Aorta (tissue), 5 donors: Measurements from ENCODE around the gene AMBP. TPM values are rescaled to one million over a fixed set of nuclear protein-coding genes. Genes with fewer than 3 reads are reported as not detected.

ENCODE experiments used
- ATAC-seq: fragments of 200-7000 bp; cut with Tn5 transposase; one replicate; pipeline ENCODE4 v1.9.1; 2022; ENCODE audit warnings: moderate library complexity; ENCODE audit not compliant: low FRiP score
- DNase-seq, 2 donors: peaks; one replicate each; pipeline ENCODE4 v3.0.0-alpha.2; 2020
- H3K27ac ChIP-seq, 2 donors: one replicate each; pipeline ENCODE4 v1.5.1; 2013; ENCODE audit warnings: low read length in 2 of 2, mild to moderate bottlenecking in 2 of 2, moderate library complexity in 2 of 2, control low read depth in 1 of 2, inconsistent platforms in 1 of 2, low read depth in 1 of 2
- H3K27me3 ChIP-seq, 2 donors: one replicate each; pipeline ENCODE4 v1.6.1; 2013; ENCODE audit warnings: control low read depth in 1 of 2, low read length in 1 of 2, mild to moderate bottlenecking in 1 of 2, moderate library complexity in 1 of 2; ENCODE audit not compliant: insufficient read depth in 2 of 2, control insufficient read depth in 1 of 2
- H3K36me3 ChIP-seq, 2 donors: one replicate each; pipeline ENCODE4 v1.6.1; 2013; ENCODE audit warnings: control low read depth in 1 of 2, low read length in 1 of 2, mild to moderate bottlenecking in 1 of 2; ENCODE audit not compliant: insufficient read depth in 2 of 2, control insufficient read depth in 1 of 2
- H3K4me1 ChIP-seq, 2 donors: one replicate each; pipeline ENCODE4 v1.6.1; 2013; ENCODE audit warnings: low read length in 2 of 2, control low read depth in 1 of 2, mild to moderate bottlenecking in 1 of 2, moderate library complexity in 1 of 2; ENCODE audit not compliant: insufficient read depth in 2 of 2, control insufficient read depth in 1 of 2
- H3K4me3 ChIP-seq, 2 donors: one replicate each; pipeline ENCODE4 v1.5.1; 2013; ENCODE audit warnings: low read length in 2 of 2, control low read depth in 1 of 2, mild to moderate bottlenecking in 1 of 2
- H3K9me3 ChIP-seq: one replicate; pipeline ENCODE4 v1.6.1; 2013; ENCODE audit warnings: mild to moderate bottlenecking, low read length; ENCODE audit not compliant: control insufficient read depth
- WGBS, 2 donors: extraction: QIAGEN DNeasy Blood & Tissue Kit; methylation state at CpG; one replicate each; pipeline ENCODE4 v1.1.7; 2013; 5-methylcytosine and 5-hydroxymethylcytosine counted together
- intact Hi-C, 2 donors: fragments of 100-400 bp; cut with DNase I; formaldehyde crosslinking; loops; one replicate each; pipeline versions ENCODE4 v1.14.2 to v1.15.0; 2022
- polyA plus RNA-seq, 2 donors: library from polyadenylated mRNA; stranded (reverse); fragments of 200-250 nt; gene quantifications; one replicate each; pipeline ENCODE4 v1.2.3, GENCODE V29; 2013
- total RNA-seq, 2 donors: library from RNA; stranded (reverse); fragmentation: NEBNext Ultra II Directional; extraction: Animal tissue kit (Norgen Biotek cat#: 25700); gene quantifications; one replicate each; pipeline ENCODE4 v1.2.1, GENCODE V29; 2021
- donor health status: healthy with polysubstance abuse.
- donor health status: Bipolar disorder and iron deficiency.
- donor health status: DM: no; HTN: no; CAD: no.
- donor health status: DM: no; HTN: no; CAD: no.
- donor health status: DM: yes; HTN: yes; CAD: no.

AMBP gene
- total and polyA plus RNA-seq, 4 donors, result 0.50 TPM; not detected in 3

GRCh38 chr9:114051706-114052105 lies 26.4 kb downstream of the AMBP start:
- intact Hi-C loops, result no loop called here
- WGBS, 2 donors, result 83 to 88% methylated on average over 7 of the region's 7 CpGs
- Histone ChIP-seq H3K4me1 (no peaks in the 10 kb centered on the region), H3K36me3 (peaks cover 0 to 6% of the 10 kb centered on the region in 2 donors), H3K27me3 (no peaks in the 10 kb centered on the region), H3K9me3 (no peaks in the 10 kb centered on the region), H3K27ac (no peak overlapping the region), H3K4me3 (no peak overlapping the region)
- DNase-seq (peak in 1 of 2 donors; percentile 38), ATAC-seq (no peak)

GRCh38 chr9:114051281-114051680 lies 26.8 kb downstream of the AMBP start:
- peak in 1 of 2 donors; percentile 63 for DNase-seq
- no peak overlapping the region for H3K4me3 ChIP-seq
- no peaks in the 10 kb centered on the region for H3K9me3 ChIP-seq
- H3K27ac ChIP-seq, result no peak overlapping the region
- ATAC-seq, result no peak
- no peaks in the 10 kb centered on the region for H3K4me1 ChIP-seq
- no peaks in the 10 kb centered on the region for H3K27me3 ChIP-seq
- 93 to 96% methylated on average over 15 of the region's 15 CpGs for WGBS, 2 donors
- intact Hi-C loops, result no loop called here
- peaks cover 0 to 6% of the 10 kb centered on the region in 2 donors for H3K36me3 ChIP-seq

- ATAC-seq (no peak), DNase-seq (no peak)
- Histone ChIP-seq H3K27me3 (no peaks in the 10 kb centered on the region), H3K4me1 (no peaks in the 10 kb centered on the region), H3K9me3 (no peaks in the 10 kb centered on the region), H3K36me3 (peaks cover 0 to 6% of the 10 kb centered on the region in 2 donors), H3K4me3 (no peak overlapping the region), H3K27ac (no peak overlapping the region)
- intact Hi-C loops, result no loop called here
- 91 to 96% methylated on average over 6 of the region's 6 CpGs for whole genome bisulfite sequencing, 2 donors
Measured at GRCh38 chr9:114050646-114051045, 27.5 kb downstream of the AMBP start.

- no peaks in the 10 kb centered on the region for H3K9me3 ChIP-seq
- 87 to 89% methylated on average over 11 of the region's 11 CpGs for WGBS, 2 donors
- no peaks in the 10 kb centered on the region for H3K4me1 ChIP-seq
- peaks cover 0 to 6% of the 10 kb centered on the region in 2 donors for H3K36me3 ChIP-seq
- no peaks in the 10 kb centered on the region for H3K27me3 ChIP-seq
- H3K4me3 ChIP-seq, result no peak overlapping the region
- no peak overlapping the region for H3K27ac ChIP-seq
- no peak for DNase-seq
- no peak for ATAC-seq
- intact Hi-C loops, result no loop called here
Measured at GRCh38 chr9:114050226-114050568, 27.9 kb downstream of the AMBP start.

GRCh38 chr9:114049441-114050225 lies 28.5 kb downstream of the AMBP start:
- intact Hi-C loops, result no loop called here
- DNase-seq (no peak), ATAC-seq (no peak)
- H3K27me3 ChIP-seq, result no peaks in the 10 kb centered on the region
- no peaks in the 10 kb centered on the region for H3K4me1 ChIP-seq
- H3K27ac ChIP-seq, result no peak overlapping the region
- no peaks in the 10 kb centered on the region for H3K9me3 ChIP-seq
- WGBS, 2 donors, result 96 to 97% methylated on average over 40 of the region's 40 CpGs
- no peak overlapping the region for H3K4me3 ChIP-seq
- H3K36me3 ChIP-seq, result peaks cover 0 to 6% of the 10 kb centered on the region in 2 donors

GRCh38 chr9:114048533-114049415 lies 29.3 kb downstream of the AMBP start:
- ATAC-seq (no peak), DNase-seq (no peak)
- WGBS, 2 donors, result 96 to 97% methylated on average over 44 of the region's 44 CpGs

GRCh38 chr9:114047717-114048116 lies 30.4 kb downstream of the AMBP start:
- DNase-seq, result no peak
- Histone ChIP-seq H3K4me3 (no peak overlapping the region), H3K27ac (no peak overlapping the region), H3K27me3 (no peaks in the 10 kb centered on the region), H3K4me1 (no peaks in the 10 kb centered on the region), H3K9me3 (no peaks in the 10 kb centered on the region), H3K36me3 (peaks cover 0 to 6% of the 10 kb centered on the region in 2 donors)
- intact Hi-C loops, result no loop called here
- ATAC-seq, result no peak
- WGBS, 2 donors, result 81 to 83% methylated on average over 3 of the region's 3 CpGs

More at GRCh38 chr9:114048533-114049415, 29.3 kb downstream of the AMBP start:
- intact Hi-C loops, result no loop called here
- Histone ChIP-seq H3K27me3 (no peaks in the 10 kb centered on the region), H3K4me3 (no peak overlapping the region), H3K36me3 (peaks cover 0 to 6% of the 10 kb centered on the region in 2 donors), H3K4me1 (no peaks in the 10 kb centered on the region), H3K9me3 (no peaks in the 10 kb centered on the region), H3K27ac (no peak overlapping the region)

GRCh38 chr9:114046875-114047274 lies 31.2 kb downstream of the AMBP start:
- Histone ChIP-seq H3K4me1 (no peaks in the 10 kb centered on the region), H3K36me3 (peaks cover 0 to 6% of the 10 kb centered on the region in 2 donors), H3K9me3 (no peaks in the 10 kb centered on the region), H3K27me3 (no peaks in the 10 kb centered on the region), H3K4me3 (no peak overlapping the region), H3K27ac (no peak overlapping the region)
- intact Hi-C loops, result no loop called here
- WGBS, 2 donors, result 98 to 100% methylated on average over 1 of the region's 1 CpG
- DNase-seq (no peak), ATAC-seq (no peak)
